Gastroesophageal sphincter (tissue), 4 donors: ENCODE measurements around the gene IFI44L. TPM values are rescaled to one million over a fixed set of nuclear protein-coding genes. Genes with fewer than 3 reads are reported as not detected.
A peak's percentile ranks its signal among the peaks of the same experiment; 100 is the strongest.

Experiments
- ATAC-seq: fragments of 150-250 bp; one replicate; pipeline ENCODE4 v1.9.1; 2016; ENCODE audit warnings: mild to moderate bottlenecking, moderate library complexity
- H3K27ac ChIP-seq, 4 donors: fragments of 200-600 bp; sonication (generic) in 3 of 4; 1 replicate in 3 of 4; 2 replicates in 1 of 4; pipeline ENCODE4 v1.5.1; 2016 to 2019
- H3K27me3 ChIP-seq: fragments of 200-600 bp; sonication (generic); one replicate; pipeline ENCODE4 v1.5.1; 2019
- H3K36me3 ChIP-seq, 2 donors: fragments of 200-600 bp; sonication (generic); one replicate each; pipeline ENCODE4 v1.5.1; 2019; ENCODE audit warnings: control low read depth in 1 of 2
- H3K4me1 ChIP-seq, 3 donors: fragments of 200-600 bp; sonication (generic); 1 replicate in 2 of 3; 2 replicates in 1 of 3; pipeline ENCODE4 v1.5.1; 2016 to 2019; ENCODE audit warnings: control low read depth in 2 of 3
- H3K4me3 ChIP-seq, 2 donors: fragments of 200-600 bp; sonication (generic); one replicate each; pipeline ENCODE4 v1.5.1; 2019; ENCODE audit warnings: mild to moderate bottlenecking in 1 of 2, moderate library complexity in 1 of 2
- H3K9me3 ChIP-seq, 3 donors: fragments of 200-600 bp; sonication (generic); one replicate each; pipeline ENCODE4 v1.5.1; 2017 to 2019; ENCODE audit warnings: control low read depth in 2 of 3
- EP300 ChIP-seq: sonication (generic); formaldehyde crosslinking; IDR thresholded peaks from one replicate; pipeline ENCODE4 v1.6.1; 2017; ENCODE audit warnings: antibody characterized with exemption, mild to moderate bottlenecking
- POLR2A ChIP-seq, 2 donors: fragments of 450-650 bp; IDR thresholded peaks; one replicate each; pipeline ENCODE4 v1.6.1; 2017; ENCODE audit warnings: antibody characterized with exemption in 2 of 2, mild to moderate bottlenecking in 2 of 2, moderate library complexity in 1 of 2
- POLR2AphosphoS5 ChIP-seq: sonication (generic); formaldehyde crosslinking; IDR thresholded peaks from one replicate; pipeline ENCODE4 v1.6.1; 2017; ENCODE audit warnings: antibody characterized with exemption
- WGBS, 2 donors: methylation state at CpG; one replicate each; pipeline ENCODE4 v1.1.5; 2018; ENCODE audit warnings: low coverage in 1 of 2; 5-methylcytosine and 5-hydroxymethylcytosine counted together
- total RNA-seq, 4 donors: library from RNA; depleted of rRNA; stranded (reverse); fragments of >200 nt; gene quantifications; one replicate each; pipeline ENCODE4 v1.1.0, GENCODE V29; 2016
- TF ChIP-seq, protein P1 (sequence below), 4 experiments: fragments of 200-600 bp in 2 of 4; fragments of 450-650 bp in 2 of 4; sonication (generic) in 1 of 4; IDR thresholded peaks; one replicate each; pipeline ENCODE4 v1.5.1; 2017 to 2019; ENCODE audit warnings: antibody characterized with exemption in 4 of 4, mild to moderate bottlenecking in 2 of 4, moderate library complexity in 2 of 4

Gene IFI44L
- total RNA-seq, 4 donors from 2014 or later: 4.2 to 24.1 (median 9.4) TPM

DNA sequence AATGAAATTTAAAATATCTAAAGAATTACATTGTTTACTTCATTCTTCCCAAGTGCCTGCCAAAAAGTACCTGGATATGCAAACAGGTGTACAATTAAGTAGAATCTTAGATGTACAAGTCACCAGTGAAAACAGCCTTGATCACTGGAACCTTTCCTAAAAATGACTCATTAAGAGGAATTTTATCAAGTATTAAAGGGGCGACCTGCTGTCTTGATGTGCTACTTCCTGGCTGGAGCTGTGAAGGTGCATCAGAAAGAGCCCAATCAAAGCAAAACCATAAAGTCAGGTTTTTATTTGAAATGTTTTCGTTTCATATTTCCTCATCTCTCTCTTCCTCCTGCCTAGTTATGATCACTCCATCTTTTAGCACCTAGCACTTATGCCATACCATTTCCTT lies 62.8 kb downstream of the IFI44L start:
- Histone ChIP-seq H3K27ac (no peak overlapping the region), H3K36me3 (no peaks in the 10 kb centered on the region), H3K9me3 (no peaks in the 10 kb centered on the region), H3K4me1 (no peaks in the 10 kb centered on the region), H3K27me3 (no peaks in the 10 kb centered on the region), H3K4me3 (no peak overlapping the region)
- WGBS, 2 donors: 71 to 85% methylated on average over 2 of the region's 2 CpGs
- ATAC-seq: no peak
- TF ChIP-seq, protein P1, sequence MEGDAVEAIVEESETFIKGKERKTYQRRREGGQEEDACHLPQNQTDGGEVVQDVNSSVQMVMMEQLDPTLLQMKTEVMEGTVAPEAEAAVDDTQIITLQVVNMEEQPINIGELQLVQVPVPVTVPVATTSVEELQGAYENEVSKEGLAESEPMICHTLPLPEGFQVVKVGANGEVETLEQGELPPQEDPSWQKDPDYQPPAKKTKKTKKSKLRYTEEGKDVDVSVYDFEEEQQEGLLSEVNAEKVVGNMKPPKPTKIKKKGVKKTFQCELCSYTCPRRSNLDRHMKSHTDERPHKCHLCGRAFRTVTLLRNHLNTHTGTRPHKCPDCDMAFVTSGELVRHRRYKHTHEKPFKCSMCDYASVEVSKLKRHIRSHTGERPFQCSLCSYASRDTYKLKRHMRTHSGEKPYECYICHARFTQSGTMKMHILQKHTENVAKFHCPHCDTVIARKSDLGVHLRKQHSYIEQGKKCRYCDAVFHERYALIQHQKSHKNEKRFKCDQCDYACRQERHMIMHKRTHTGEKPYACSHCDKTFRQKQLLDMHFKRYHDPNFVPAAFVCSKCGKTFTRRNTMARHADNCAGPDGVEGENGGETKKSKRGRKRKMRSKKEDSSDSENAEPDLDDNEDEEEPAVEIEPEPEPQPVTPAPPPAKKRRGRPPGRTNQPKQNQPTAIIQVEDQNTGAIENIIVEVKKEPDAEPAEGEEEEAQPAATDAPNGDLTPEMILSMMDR (IDR thresholded peaks at IDR 0.05): no peak

DNA sequence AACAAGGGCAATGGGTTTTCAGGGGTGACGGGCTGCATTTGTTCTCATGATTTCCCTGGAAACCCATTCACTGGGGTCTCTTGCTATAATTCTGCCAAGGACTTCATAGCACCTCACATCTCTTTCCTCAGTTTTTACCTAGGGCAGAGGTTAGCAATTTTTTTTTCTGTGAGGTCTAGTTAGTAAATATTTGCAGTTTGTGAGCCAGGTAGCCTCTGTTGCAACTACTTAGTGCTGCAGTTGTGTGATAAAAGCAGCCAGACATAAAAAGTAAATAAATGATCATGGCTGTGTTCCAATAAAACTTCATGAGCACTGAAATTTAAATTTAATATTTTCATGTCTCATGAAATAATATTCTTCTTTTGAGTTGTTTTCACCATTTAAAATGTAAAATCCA lies 67.1 kb downstream of the IFI44L start:
- Histone ChIP-seq H3K4me3 (no peak overlapping the region), H3K4me1 (peaks cover 0 to 6% (median 0%) of the 10 kb centered on the region in 3 donors), H3K9me3 (no peaks in the 10 kb centered on the region), H3K27me3 (no peaks in the 10 kb centered on the region), H3K27ac (no peak overlapping the region), H3K36me3 (no peaks in the 10 kb centered on the region)
- ATAC-seq: no peak
- WGBS, 2 donors: 100% methylated on average over 1 of the region's 1 CpG
- TF ChIP-seq POLR2A (IDR thresholded peaks at IDR 0.05) (no peak), POLR2AphosphoS5 (no peak), EP300 (no peak)
- TF ChIP-seq, protein P1 (IDR thresholded peaks at IDR 0.05): no peak

DNA sequence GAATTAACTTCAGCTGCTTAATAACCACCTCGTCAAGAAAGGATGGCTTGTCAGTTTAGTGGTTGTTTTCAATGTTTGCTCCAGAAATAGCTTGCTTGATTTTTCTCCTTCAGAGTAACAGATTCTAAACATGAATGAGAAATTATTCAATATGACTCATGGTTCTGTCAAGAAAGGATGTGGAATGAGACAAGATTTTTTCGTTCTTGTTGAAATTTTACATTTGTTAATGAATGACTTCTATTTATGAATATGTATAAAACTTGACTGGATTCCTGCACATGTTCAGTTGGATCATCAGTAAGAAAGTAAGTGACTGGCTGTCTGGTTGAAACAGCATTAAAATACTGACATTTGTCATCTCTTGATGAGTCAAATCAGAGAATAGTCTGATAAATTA lies 67.7 kb downstream of the IFI44L start:
- Histone ChIP-seq H3K36me3 (no peaks in the 10 kb centered on the region), H3K9me3 (no peaks in the 10 kb centered on the region), H3K27ac (no peak overlapping the region), H3K27me3 (no peaks in the 10 kb centered on the region), H3K4me3 (no peak overlapping the region), H3K4me1 (peaks cover 0 to 6% (median 0%) of the 10 kb centered on the region in 3 donors)
- no peak for ATAC-seq
- TF ChIP-seq POLR2AphosphoS5: no peak
- TF ChIP-seq, protein P1 (IDR thresholded peaks at IDR 0.05): no peak
- TF ChIP-seq EP300: no peak
- TF ChIP-seq POLR2A (IDR thresholded peaks at IDR 0.05): no peak
- 36 to 53% methylated on average over 2 of the region's 2 CpGs for WGBS, 2 donors

DNA sequence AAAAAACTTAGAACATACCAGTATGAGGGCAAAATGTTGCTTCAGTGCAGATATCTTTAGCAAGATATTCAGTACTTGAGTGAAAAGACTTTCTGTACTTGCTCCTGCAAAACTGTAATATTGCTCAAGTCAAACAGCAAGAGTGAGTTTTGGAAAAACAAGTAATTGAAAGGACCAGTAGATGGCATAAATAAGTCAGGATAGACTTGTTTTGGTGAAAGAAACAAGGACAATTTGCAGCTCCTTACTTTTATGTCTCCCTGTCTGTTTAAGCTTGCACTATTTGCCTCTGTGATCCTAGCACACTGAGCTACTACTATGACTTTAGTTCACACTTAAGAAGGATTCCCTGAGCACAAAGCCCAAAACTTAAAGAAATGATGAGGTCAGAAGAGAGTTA lies 68.4 kb downstream of the IFI44L start:
- Histone ChIP-seq H3K4me3 (no peak overlapping the region), H3K36me3 (no peaks in the 10 kb centered on the region), H3K9me3 (no peaks in the 10 kb centered on the region), H3K27ac (no peak overlapping the region), H3K27me3 (no peaks in the 10 kb centered on the region), H3K4me1 (peaks cover 0 to 6% (median 0%) of the 10 kb centered on the region in 3 donors)
- no peak for ATAC-seq
- TF ChIP-seq EP300 (no peak), POLR2AphosphoS5 (no peak), POLR2A (IDR thresholded peaks at IDR 0.05) (no peak)
- TF ChIP-seq, protein P1 (IDR thresholded peaks at IDR 0.05): peak in 1 of 4 experiments; percentile 30

DNA sequence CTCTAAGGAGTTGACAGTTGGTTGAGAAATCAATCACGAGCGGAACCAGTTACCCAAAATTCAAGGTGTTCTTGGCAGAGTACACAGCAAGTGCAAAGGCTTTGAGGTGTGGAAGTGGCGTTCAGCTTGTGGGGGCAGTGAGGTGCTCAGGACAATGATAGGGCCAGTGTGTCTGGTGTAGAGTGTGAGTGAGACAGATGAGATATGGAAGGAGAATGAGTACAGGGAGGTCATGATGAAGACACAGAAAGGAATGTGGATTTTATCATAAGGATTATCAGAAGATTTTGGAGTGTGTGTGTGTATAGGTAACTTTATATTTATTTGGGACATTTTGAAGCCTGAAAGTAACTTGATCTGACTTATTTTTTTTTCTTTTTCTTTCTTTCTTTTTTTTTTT lies 70.3 kb downstream of the IFI44L start:
- no peaks in the 10 kb centered on the region for H3K27me3 ChIP-seq
- H3K4me3 ChIP-seq: no peak overlapping the region
- peaks cover 0 to 6% (median 0%) of the 10 kb centered on the region in 3 donors for H3K4me1 ChIP-seq
- H3K36me3 ChIP-seq: no peaks in the 10 kb centered on the region
- ATAC-seq: no peak
- H3K27ac ChIP-seq: no peak overlapping the region
- no peaks in the 10 kb centered on the region for H3K9me3 ChIP-seq
- TF ChIP-seq, protein P1 (IDR thresholded peaks at IDR 0.05): no peak
- no peak for TF ChIP-seq POLR2AphosphoS5
- no peak for TF ChIP-seq EP300
- TF ChIP-seq POLR2A (IDR thresholded peaks at IDR 0.05): no peak
- WGBS, 2 donors: 94 to 96% methylated on average over 3 of the region's 3 CpGs
